Caco-2 (cell line): Measurements from ENCODE around the gene HBA2. TPM values are rescaled to one million over a fixed set of nuclear protein-coding genes. Genes with fewer than 3 reads are reported as not detected.

Experiments
- BruUV-seq: library from RNA; stranded (reverse); fragments of 400-500 nt; replicated peaks from 2 replicates; lab custom pipeline; 2021; lab: Mats Ljungman, UMichigan
- CTCF ChIA-PET: fragments of 300-600 bp; sonication (Branson Sonifier 250); formaldehyde crosslinking; loops from one replicate; lab custom pipeline; 2022; ENCODE audit warnings: antibody characterized with exemption; lab: Charles Lee
- POLR2A ChIA-PET: fragments of 300-600 bp; sonication (Branson Sonifier 250); formaldehyde crosslinking; loops from one replicate; lab custom pipeline; 2022; ENCODE audit warnings: antibody characterized with exemption; lab: Charles Lee
- DNase-seq, 2 experiments: peaks; one replicate each; pipeline versions ENCODE4 v3.0.0 to v3.0.0-alpha.2; 2020 to 2022
- H3K27me3 ChIP-seq: replicated peaks from 2 replicates; pipeline ENCODE4 v1.6.0; 2011; ENCODE audit warnings: low read length; ENCODE audit not compliant: control insufficient read depth, insufficient read depth
- H3K36me3 ChIP-seq: 2 replicates; pipeline ENCODE4 v1.5.1; 2011; ENCODE audit warnings: low read length; ENCODE audit not compliant: control insufficient read depth, insufficient read depth
- H3K4me1 ChIP-seq: fragments of 250-450 bp; sonication (Bioruptor Pico); 2 replicates; pipeline ENCODE4 v1.5.1; 2020; ENCODE audit warnings: mild to moderate bottlenecking
- H3K4me3 ChIP-seq: 2 replicates; pipeline ENCODE4 v1.5.1; 2011; ENCODE audit warnings: low read depth, mild to moderate bottlenecking, control low read depth, low read length
- H3K9me3 ChIP-seq: fragments of 250-450 bp; sonication (Bioruptor Pico); 2 replicates; pipeline ENCODE4 v1.5.1; 2020; ENCODE audit warnings: mild to moderate bottlenecking, moderate library complexity
- H3K27ac Mint-ChIP-seq: one replicate; pipeline ENCODE4 v1.8.0; 2022; ENCODE audit warnings: mixed read lengths; ENCODE audit not compliant: unreplicated experiment
- H3K27me3 Mint-ChIP-seq: one replicate; pipeline ENCODE4 v1.8.0; 2022; ENCODE audit warnings: mixed read lengths; ENCODE audit not compliant: insufficient read depth, unreplicated experiment
- H3K36me3 Mint-ChIP-seq: one replicate; pipeline ENCODE4 v1.8.0; 2022; ENCODE audit warnings: mild to moderate bottlenecking, mixed read lengths; ENCODE audit not compliant: insufficient read depth, unreplicated experiment
- H3K4me1 Mint-ChIP-seq: one replicate; pipeline ENCODE4 v1.8.0; 2022; ENCODE audit warnings: low read depth, mixed read lengths; ENCODE audit not compliant: unreplicated experiment
- H3K4me3 Mint-ChIP-seq: one replicate; pipeline ENCODE4 v1.8.0; 2022; ENCODE audit warnings: mild to moderate bottlenecking, moderate library complexity, mixed read lengths; ENCODE audit not compliant: unreplicated experiment
- H3K9me3 Mint-ChIP-seq: one replicate; pipeline ENCODE4 v1.8.0; 2022; ENCODE audit warnings: mixed read lengths; ENCODE audit not compliant: unreplicated experiment
- intact Hi-C: fragments of 100-400 bp; cut with micrococcal nuclease; formaldehyde crosslinking; loops from one replicate; pipeline ENCODE4 v1.10.0; 2022; ENCODE audit not compliant: unreplicated experiment
- total RNA-seq: library from RNA; stranded (reverse); gene quantifications from 2 replicates; pipeline ENCODE4 v1.2.3, GENCODE V29; 2022
- TF ChIP-seq, protein P1 (sequence below), 2 experiments: fragments of 200-600 bp in 1 of 2; IDR thresholded peaks; 1 replicate in 1 of 2; 2 replicates in 1 of 2; pipeline versions ENCODE4 v1.5.1 to v1.8.0; 2011 to 2022; ENCODE audit warnings: antibody characterized with exemption in 1 of 2, control low read depth in 1 of 2, inconsistent platforms in 1 of 2, low read depth in 1 of 2, low read length in 1 of 2, mild to moderate bottlenecking in 1 of 2, moderate library complexity in 1 of 2; ENCODE audit not compliant: insufficient read depth in 1 of 2, severe bottlenecking in 1 of 2, unreplicated experiment in 1 of 2

The HBA2 gene
- total RNA-seq, 1 experiment from 2014 or later: 2.1 TPM

DNA sequence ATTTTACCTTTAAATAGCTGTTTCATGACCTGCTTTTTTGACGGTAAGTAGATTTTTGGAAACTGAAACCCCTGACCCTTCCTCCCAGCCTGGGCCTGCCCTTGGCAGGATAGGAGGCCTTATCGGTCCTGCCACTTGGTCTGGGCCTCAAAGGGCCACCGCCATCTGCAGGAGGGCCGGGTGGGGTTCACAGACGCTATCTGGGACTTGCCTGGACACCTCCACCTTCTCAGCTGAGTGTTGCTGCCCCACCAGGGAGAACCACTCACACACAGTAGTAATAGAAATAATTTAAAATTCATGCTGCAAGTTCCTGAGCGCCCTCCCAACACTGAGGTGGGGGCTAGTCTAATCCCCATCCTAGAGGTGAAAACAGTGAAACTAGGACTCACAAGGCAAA is 29.6 kb upstream of the HBA2 start:
- H3K9me3 Mint-ChIP-seq: no peaks in the 10 kb centered on the region
- intact Hi-C loops: no loop called here
- no peak for DNase-seq
- H3K27me3 Mint-ChIP-seq: no peaks in the 10 kb centered on the region
- CTCF ChIA-PET: no interaction called here
- H3K36me3 Mint-ChIP-seq: peaks cover 8% of the 10 kb centered on the region
- Histone ChIP-seq H3K27me3 (no peaks in the 10 kb centered on the region; the same call in 1 of the 2 replicates), H3K4me1 (0 out of 2 replicates have a peak, but pooled peaks cover 5% of the 10 kb centered on the region), H3K36me3 (no peaks in the 10 kb centered on the region), H3K4me3 (no peak overlapping the region), H3K9me3 (no peaks in the 10 kb centered on the region)
- peaks cover 5% of the 10 kb centered on the region for H3K4me1 Mint-ChIP-seq
- POLR2A ChIA-PET: no interaction called here
- TF ChIP-seq, protein P1, sequence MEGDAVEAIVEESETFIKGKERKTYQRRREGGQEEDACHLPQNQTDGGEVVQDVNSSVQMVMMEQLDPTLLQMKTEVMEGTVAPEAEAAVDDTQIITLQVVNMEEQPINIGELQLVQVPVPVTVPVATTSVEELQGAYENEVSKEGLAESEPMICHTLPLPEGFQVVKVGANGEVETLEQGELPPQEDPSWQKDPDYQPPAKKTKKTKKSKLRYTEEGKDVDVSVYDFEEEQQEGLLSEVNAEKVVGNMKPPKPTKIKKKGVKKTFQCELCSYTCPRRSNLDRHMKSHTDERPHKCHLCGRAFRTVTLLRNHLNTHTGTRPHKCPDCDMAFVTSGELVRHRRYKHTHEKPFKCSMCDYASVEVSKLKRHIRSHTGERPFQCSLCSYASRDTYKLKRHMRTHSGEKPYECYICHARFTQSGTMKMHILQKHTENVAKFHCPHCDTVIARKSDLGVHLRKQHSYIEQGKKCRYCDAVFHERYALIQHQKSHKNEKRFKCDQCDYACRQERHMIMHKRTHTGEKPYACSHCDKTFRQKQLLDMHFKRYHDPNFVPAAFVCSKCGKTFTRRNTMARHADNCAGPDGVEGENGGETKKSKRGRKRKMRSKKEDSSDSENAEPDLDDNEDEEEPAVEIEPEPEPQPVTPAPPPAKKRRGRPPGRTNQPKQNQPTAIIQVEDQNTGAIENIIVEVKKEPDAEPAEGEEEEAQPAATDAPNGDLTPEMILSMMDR (IDR thresholded peaks at IDR 0.05; ENCODE audit: insufficient read depth in 1 of 2, low read depth in 1 of 2, low read length in 1 of 2, severe bottlenecking in 1 of 2, unreplicated experiment in 1 of 2): no peak
- no peak overlapping the region for H3K4me3 Mint-ChIP-seq
- no peak overlapping the region for H3K27ac Mint-ChIP-seq
- no TSS peak for BruUV-seq

DNA sequence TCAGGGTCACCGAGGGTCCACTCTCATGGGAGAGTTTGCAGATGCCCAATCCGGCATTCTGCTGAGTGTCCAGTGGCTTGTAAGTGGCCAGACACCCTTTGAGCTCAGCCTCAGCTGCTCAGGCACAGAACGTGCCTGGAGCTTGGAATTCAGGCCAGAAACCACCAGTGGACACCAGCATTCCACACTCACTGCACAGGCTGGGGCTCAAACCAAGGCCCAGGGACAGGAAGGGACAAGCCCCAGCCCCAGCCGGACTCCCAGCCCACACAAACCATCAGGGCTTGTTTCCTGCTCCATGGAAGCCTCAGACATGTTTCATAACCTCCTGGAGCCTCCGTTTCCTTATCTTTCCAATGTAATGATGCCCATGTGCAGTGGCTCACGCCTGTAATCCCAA is 29.2 kb upstream of the HBA2 start:
- H3K27ac Mint-ChIP-seq: no peak overlapping the region
- CTCF ChIA-PET: no interaction called here
- POLR2A ChIA-PET: interaction anchor here (0.6 kb wide), 1 partner anchor 172 kb away, joined by 10 read pairs; no protein-coding TSS in a partner anchor

DNA sequence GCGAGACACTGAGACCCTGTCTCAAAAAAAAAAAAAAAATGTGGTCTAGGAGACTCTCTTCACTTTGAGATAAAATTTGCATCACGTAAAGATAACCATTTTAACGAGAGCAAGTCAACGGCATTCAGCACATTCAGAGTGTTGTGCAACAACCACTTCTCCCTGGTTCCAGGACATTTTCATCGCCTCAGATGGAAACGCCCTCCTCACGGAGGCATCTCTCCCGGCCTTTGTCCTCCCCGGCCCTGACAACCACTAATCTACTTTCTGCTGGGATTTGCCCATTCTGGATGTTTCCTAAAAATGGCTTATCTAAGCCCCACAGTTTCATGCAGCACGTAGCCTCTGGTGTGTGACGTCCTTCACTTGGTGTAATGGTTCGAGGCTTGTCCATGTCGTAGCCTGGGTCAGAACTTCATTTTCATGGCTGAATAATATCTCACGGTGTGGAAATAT is 27.9 kb upstream of the HBA2 start:
- TF ChIP-seq, protein P1 (IDR thresholded peaks at IDR 0.05; ENCODE audit: insufficient read depth in 1 of 2, low read depth in 1 of 2, low read length in 1 of 2, severe bottlenecking in 1 of 2, unreplicated experiment in 1 of 2): no peak
- H3K36me3 Mint-ChIP-seq: no peaks in the 10 kb centered on the region
- H3K36me3 ChIP-seq: no peaks in the 10 kb centered on the region
- H3K4me3 Mint-ChIP-seq: no peak overlapping the region
- H3K9me3 ChIP-seq: no peaks in the 10 kb centered on the region
- no peak overlapping the region for H3K4me3 ChIP-seq
- ChIA-PET CTCF (no interaction called here), POLR2A (no interaction called here)
- BruUV-seq: no TSS peak
- no peak overlapping the region for H3K27ac Mint-ChIP-seq
- H3K4me1 ChIP-seq: 0 out of 2 replicates have a peak, but pooled peaks cover 5% of the 10 kb centered on the region
- H3K9me3 Mint-ChIP-seq: no peaks in the 10 kb centered on the region
- H3K27me3 ChIP-seq: no peaks in the 10 kb centered on the region; the same call in 1 of the 2 replicates
- intact Hi-C loops: no loop called here
- peaks cover 5% of the 10 kb centered on the region for H3K4me1 Mint-ChIP-seq
- no peaks in the 10 kb centered on the region for H3K27me3 Mint-ChIP-seq
- no peak for DNase-seq

More for the DNA sequence above, 29.2 kb upstream of the HBA2 start:
- intact Hi-C loops: no loop called here
- H3K4me1 Mint-ChIP-seq: peaks cover 5% of the 10 kb centered on the region
- H3K27me3 Mint-ChIP-seq: no peaks in the 10 kb centered on the region
- no peaks in the 10 kb centered on the region for H3K9me3 Mint-ChIP-seq
- no TSS peak for BruUV-seq
- H3K4me3 Mint-ChIP-seq: no peak overlapping the region
- Histone ChIP-seq H3K36me3 (no peaks in the 10 kb centered on the region), H3K4me1 (0 out of 2 replicates have a peak, but pooled peaks cover 5% of the 10 kb centered on the region), H3K27me3 (no peaks in the 10 kb centered on the region; the same call in 1 of the 2 replicates), H3K9me3 (no peaks in the 10 kb centered on the region), H3K4me3 (no peak overlapping the region)
- DNase-seq: no peak
- peaks cover 6% of the 10 kb centered on the region for H3K36me3 Mint-ChIP-seq
- TF ChIP-seq, protein P1 (IDR thresholded peaks at IDR 0.05; ENCODE audit: insufficient read depth in 1 of 2, low read depth in 1 of 2, low read length in 1 of 2, severe bottlenecking in 1 of 2, unreplicated experiment in 1 of 2): no peak
